Thyroid gland (tissue), 4 donors: ENCODE data around the gene SLC38A11.

Experiments
- CTCF ChIP-seq, 6 experiments: fragments of 200-600 bp in 3 of 6; fragments of 450-650 bp in 3 of 6; sonication (generic) in 3 of 6; IDR thresholded peaks; one replicate each; pipeline ENCODE4 v1.5.1; 2016 to 2019; ENCODE audit warnings: antibody characterized with exemption in 6 of 6, mild to moderate bottlenecking in 2 of 6, inconsistent platforms in 1 of 6, moderate library complexity in 1 of 6
- POLR2A ChIP-seq, 2 donors: fragments of 450-650 bp; IDR thresholded peaks; one replicate each; pipeline ENCODE4 v1.6.1; 2017; ENCODE audit warnings: antibody characterized with exemption in 2 of 2, mild to moderate bottlenecking in 2 of 2, moderate library complexity in 1 of 2

GRCh38 chr2:164887434-164888144, 67.7 kb downstream of the SLC38A11 start:
- TF ChIP-seq CTCF (IDR thresholded peaks at IDR 0.05) (no peak), POLR2A (IDR thresholded peaks at IDR 0.05) (no peak)
